Tibial nerve (tissue), 4 donors: ENCODE data around the gene IARS1.

ENCODE experiments used
- EP300 ChIP-seq, 2 donors: sonication (generic); formaldehyde crosslinking; IDR thresholded peaks; one replicate each; pipeline ENCODE4 v1.6.1; 2017; ENCODE audit warnings: antibody characterized with exemption in 2 of 2, mild to moderate bottlenecking in 1 of 2
- TF ChIP-seq, protein P1 (sequence below), 5 experiments: fragments of 200-600 bp in 3 of 5; fragments of 450-650 bp in 2 of 5; sonication (generic) in 3 of 5; IDR thresholded peaks; one replicate each; pipeline ENCODE4 v1.5.1; 2016 to 2019; ENCODE audit warnings: antibody characterized with exemption in 5 of 5, mild to moderate bottlenecking in 3 of 5, moderate library complexity in 2 of 5

DNA sequence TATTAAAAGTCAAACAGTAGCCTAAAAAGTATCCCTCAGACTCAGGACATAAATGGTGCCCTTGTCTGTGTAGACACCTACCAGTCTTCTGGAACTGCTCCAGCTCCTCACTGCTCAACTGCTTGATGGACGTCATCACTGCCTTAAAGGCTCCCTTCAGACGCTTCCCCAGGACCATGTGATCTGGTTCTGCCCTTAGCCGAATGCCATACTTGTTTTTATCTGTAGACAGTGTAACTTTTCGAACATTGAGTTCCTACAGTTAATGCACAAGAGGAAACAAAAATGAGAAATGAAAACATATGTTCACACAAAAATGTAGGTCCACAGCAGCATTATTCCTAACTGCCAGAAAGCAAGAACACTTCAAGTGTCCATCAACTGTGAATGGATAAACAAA is 46.2 kb downstream of the IARS1 start:
- TF ChIP-seq, protein P1, sequence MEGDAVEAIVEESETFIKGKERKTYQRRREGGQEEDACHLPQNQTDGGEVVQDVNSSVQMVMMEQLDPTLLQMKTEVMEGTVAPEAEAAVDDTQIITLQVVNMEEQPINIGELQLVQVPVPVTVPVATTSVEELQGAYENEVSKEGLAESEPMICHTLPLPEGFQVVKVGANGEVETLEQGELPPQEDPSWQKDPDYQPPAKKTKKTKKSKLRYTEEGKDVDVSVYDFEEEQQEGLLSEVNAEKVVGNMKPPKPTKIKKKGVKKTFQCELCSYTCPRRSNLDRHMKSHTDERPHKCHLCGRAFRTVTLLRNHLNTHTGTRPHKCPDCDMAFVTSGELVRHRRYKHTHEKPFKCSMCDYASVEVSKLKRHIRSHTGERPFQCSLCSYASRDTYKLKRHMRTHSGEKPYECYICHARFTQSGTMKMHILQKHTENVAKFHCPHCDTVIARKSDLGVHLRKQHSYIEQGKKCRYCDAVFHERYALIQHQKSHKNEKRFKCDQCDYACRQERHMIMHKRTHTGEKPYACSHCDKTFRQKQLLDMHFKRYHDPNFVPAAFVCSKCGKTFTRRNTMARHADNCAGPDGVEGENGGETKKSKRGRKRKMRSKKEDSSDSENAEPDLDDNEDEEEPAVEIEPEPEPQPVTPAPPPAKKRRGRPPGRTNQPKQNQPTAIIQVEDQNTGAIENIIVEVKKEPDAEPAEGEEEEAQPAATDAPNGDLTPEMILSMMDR (IDR thresholded peaks at IDR 0.05), result no peak
- no peak for TF ChIP-seq EP300 (IDR thresholded peaks at IDR 0.05)
